ENCODE data around the gene MAGI1.

GRCh38 chr3:65958216-65958615 lies 80.5 kb downstream of the MAGI1 start:
- TF ChIP-seq EZH2 (IDR thresholded peaks at IDR 0.05; ENCODE audit: borderline replicate concordance, insufficient read depth, low read depth, low read length, poor library complexity, severe bottlenecking) = no peak
- TF ChIP-seq CTCF (IDR thresholded peaks at IDR 0.05) = no peak
